ENCODE results near the gene SON.
"Not testable (repeated sequence)": the region's sequence is repeated elsewhere in the genome, so short reads cannot be mapped to it uniquely, and the experiment has no call there.

The SON gene

DNA sequence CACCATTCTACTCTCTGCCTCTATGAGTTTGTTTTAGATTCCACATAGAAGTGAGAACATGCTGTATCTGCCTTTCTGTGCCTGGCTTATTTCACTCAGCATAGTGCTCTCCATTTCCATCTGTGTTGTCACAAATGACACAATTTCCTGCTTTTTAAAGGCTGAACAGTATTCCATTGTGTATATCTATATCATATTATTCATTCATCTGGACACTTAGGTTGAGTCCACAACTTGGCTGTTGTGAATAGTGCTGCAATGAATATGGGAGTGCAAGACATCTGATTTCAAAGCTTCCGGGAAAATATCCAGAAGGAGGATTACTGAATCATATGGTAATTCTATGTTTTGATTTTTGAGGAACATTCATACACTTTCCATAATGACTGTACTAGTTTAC, 65.7 kb downstream of the SON start:
- in situ Hi-C loops (cut with MboI; ENCODE audit: low pct_unique_long_range_greater_than_20kb, low sequenced_read_pairs, unreplicated experiment), result no loop called here
- TF ChIP-seq CTCF (IDR thresholded peaks at IDR 0.05; ENCODE audit: extremely low read depth, insufficient read depth, missing control alignments), result no peak
- no peak for DNase-seq (ENCODE audit: low spot score)

DNA sequence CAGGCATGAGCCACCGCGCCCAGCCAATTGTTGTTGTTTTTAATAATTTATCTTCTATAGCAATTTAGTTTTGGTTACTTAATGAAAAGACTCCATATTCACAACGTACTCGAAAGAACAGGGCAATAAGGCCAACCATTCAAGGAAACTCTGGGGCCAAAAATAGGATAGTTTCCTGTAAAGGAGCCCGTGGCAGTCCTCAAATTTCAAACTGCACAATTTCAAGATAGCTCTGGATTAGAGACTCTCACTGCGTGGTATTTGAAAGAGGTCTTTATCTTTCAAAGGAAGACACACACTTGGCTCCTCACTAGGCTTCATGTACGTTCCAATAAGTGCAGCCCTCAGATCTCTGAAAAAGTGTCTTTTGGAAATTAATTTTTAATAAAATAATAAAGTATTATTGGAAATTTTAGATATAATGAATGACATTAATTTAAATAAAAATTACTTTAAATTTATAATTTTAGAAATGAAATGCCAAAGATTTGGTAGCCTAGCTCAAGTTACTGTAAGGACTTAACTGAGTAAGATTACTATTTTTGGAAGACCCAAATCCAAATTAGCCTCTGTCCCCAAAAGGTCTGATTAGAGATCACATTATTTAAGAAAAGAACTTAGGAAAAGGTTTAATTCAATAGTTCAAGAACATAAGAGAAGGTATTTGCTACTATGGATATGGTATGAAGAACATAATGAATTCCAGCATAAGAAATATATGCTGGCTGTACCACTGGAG, 68.3 kb downstream of the SON start:
- no peak for TF ChIP-seq CTCF (IDR thresholded peaks at IDR 0.05; ENCODE audit: extremely low read depth, insufficient read depth, missing control alignments)
- DNase-seq (ENCODE audit: low spot score), result no peak
- in situ Hi-C loops (cut with MboI; ENCODE audit: low pct_unique_long_range_greater_than_20kb, low sequenced_read_pairs, unreplicated experiment), result no loop called here

- in situ Hi-C loops (cut with MboI; ENCODE audit: low pct_unique_long_range_greater_than_20kb, low sequenced_read_pairs, unreplicated experiment); DNase-seq (ENCODE audit: low spot score): not testable (repeated sequence)
These were observed 74.7 kb downstream of the SON start for GRCh38 chr21:33617565-33617964.

GRCh38 chr21:33618407-33618806, 75.6 kb downstream of the SON start:
- in situ Hi-C loops (cut with MboI; ENCODE audit: low pct_unique_long_range_greater_than_20kb, low sequenced_read_pairs, unreplicated experiment), result no loop called here
- TF ChIP-seq CTCF (IDR thresholded peaks at IDR 0.05; ENCODE audit: extremely low read depth, insufficient read depth, missing control alignments), result no peak
- no peak for DNase-seq (ENCODE audit: low spot score)

DNA sequence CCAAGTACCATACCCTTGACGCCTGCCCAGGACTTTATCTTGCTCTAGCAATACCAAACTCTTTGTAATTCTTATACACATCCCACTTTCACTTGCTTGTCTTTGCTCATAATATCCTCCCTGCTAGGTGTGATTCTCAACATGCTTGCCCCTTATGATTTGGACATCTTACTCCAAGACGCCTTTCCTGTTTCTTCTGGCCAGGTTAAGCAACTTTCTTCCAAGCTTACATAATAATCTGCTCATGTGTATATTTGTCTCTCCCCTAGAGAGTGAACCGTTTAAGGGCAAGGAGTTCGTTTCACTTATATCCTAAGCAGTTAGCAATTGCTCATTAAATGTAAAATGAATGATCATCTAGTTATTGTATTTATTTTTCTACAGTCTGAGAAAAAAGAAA, 76.9 kb downstream of the SON start:
- TF ChIP-seq CTCF (IDR thresholded peaks at IDR 0.05; ENCODE audit: extremely low read depth, insufficient read depth, missing control alignments), result no peak
- DNase-seq (ENCODE audit: low spot score), result no peak
- in situ Hi-C loops (cut with MboI; ENCODE audit: low pct_unique_long_range_greater_than_20kb, low sequenced_read_pairs, unreplicated experiment), result no loop called here

- TF ChIP-seq CTCF (IDR thresholded peaks at IDR 0.05; ENCODE audit: extremely low read depth, insufficient read depth, missing control alignments), result no peak
- in situ Hi-C loops (cut with MboI; ENCODE audit: low pct_unique_long_range_greater_than_20kb, low sequenced_read_pairs, unreplicated experiment), result no loop called here
- DNase-seq (ENCODE audit: low spot score), result no peak
These were observed 79.4 kb downstream of the SON start for GRCh38 chr21:33622253-33622652.

- in situ Hi-C loops (cut with MboI; ENCODE audit: low pct_unique_long_range_greater_than_20kb, low sequenced_read_pairs, unreplicated experiment); DNase-seq (ENCODE audit: low spot score): not testable (repeated sequence)
These were observed 83.3 kb downstream of the SON start for GRCh38 chr21:33626151-33626550.
